ENCODE results near the gene PTAFR.

The PTAFR gene

DNA sequence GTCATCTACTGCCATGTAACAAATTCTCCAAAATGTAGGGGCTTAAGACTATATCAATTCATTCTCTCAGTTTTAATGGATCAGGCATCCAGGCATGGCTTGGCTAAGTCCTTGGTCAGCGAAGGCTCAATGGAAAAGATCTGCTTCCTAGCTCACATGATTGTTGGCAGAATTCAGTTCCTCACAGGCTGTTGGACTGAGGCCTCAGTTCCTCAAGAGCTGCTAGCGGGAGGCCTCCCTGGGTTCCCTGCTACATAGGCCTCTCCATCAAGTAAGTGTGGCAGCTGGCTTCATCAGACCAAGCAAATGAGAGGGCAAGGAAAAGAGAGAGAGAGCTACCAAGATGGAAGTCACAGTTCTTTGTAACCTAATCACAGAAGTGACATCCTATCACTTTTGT is 68.5 kb downstream of the PTAFR start:
- TF ChIP-seq SIN3A (IDR thresholded peaks at IDR 0.05; ENCODE audit: borderline replicate concordance, insufficient read depth, low read length): no peak
- TF ChIP-seq POLR2AphosphoS5 (IDR thresholded peaks at IDR 0.05; ENCODE audit: low read depth, low read length): no peak
- TF ChIP-seq, protein P1, sequence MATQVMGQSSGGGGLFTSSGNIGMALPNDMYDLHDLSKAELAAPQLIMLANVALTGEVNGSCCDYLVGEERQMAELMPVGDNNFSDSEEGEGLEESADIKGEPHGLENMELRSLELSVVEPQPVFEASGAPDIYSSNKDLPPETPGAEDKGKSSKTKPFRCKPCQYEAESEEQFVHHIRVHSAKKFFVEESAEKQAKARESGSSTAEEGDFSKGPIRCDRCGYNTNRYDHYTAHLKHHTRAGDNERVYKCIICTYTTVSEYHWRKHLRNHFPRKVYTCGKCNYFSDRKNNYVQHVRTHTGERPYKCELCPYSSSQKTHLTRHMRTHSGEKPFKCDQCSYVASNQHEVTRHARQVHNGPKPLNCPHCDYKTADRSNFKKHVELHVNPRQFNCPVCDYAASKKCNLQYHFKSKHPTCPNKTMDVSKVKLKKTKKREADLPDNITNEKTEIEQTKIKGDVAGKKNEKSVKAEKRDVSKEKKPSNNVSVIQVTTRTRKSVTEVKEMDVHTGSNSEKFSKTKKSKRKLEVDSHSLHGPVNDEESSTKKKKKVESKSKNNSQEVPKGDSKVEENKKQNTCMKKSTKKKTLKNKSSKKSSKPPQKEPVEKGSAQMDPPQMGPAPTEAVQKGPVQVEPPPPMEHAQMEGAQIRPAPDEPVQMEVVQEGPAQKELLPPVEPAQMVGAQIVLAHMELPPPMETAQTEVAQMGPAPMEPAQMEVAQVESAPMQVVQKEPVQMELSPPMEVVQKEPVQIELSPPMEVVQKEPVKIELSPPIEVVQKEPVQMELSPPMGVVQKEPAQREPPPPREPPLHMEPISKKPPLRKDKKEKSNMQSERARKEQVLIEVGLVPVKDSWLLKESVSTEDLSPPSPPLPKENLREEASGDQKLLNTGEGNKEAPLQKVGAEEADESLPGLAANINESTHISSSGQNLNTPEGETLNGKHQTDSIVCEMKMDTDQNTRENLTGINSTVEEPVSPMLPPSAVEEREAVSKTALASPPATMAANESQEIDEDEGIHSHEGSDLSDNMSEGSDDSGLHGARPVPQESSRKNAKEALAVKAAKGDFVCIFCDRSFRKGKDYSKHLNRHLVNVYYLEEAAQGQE (IDR thresholded peaks at IDR 0.05; ENCODE audit: insufficient read depth in 1 of 2, low read depth in 2 of 2, low read length in 2 of 2): no peak
- TF ChIP-seq FOXP2 (optimal IDR thresholded peaks at IDR 0.05; ENCODE audit: borderline replicate concordance, extremely low read depth, extremely low read length, insufficient read depth): no peak
- no peak for TF ChIP-seq TAF1 (IDR thresholded peaks at IDR 0.05; ENCODE audit: borderline replicate concordance, insufficient read depth, low read length)

DNA sequence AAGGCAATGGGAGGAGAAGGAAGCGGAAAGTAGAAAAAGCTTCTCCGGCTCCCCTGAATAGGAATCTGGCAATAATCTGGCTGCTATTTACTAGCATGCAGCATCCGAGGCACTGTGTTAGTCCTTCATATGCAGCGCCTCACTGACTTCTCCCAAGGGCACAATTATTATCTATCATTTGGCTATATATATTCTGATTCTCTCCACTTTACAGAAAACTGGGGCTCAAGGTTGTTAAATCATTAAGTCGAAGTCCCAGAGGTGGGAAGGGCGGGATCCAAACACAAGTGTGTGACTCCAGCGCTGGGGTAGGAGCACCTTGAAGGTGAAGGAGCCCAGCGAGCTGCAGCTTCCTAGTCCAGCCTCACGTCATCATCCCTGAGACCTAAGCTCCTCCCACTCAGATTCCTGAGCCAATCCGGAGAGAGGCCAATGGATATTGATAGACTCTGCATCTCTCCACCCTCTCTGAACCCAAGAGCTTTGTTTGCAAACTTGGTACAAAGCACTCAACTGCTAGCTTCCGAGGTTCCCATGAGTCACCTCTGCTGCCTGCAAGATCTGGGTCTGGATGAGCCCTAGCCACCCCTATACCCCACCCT is 71.5 kb downstream of the PTAFR start:
- no peak for TF ChIP-seq POLR2AphosphoS5 (IDR thresholded peaks at IDR 0.05; ENCODE audit: low read depth, low read length)

DNA sequence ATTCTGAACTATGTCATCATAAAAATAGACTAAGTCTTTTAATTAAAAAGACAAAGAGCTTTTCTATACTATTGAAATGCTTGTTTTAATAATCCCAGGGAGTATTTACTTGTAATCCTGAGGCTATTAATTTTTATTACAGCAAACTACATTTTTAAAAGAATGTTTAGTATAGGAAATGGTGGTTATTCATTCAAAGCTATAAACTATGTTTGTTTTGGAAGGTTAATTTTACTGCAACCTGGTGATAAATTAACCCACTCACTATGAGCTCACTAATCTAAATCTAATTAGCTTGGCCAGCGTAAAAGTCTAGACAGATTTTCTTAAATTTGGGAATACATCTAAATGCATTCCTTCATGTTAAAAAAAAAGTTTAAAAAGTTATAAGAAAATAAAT is 74.3 kb downstream of the PTAFR start:
- TF ChIP-seq TAF1 (IDR thresholded peaks at IDR 0.05; ENCODE audit: borderline replicate concordance, insufficient read depth, low read length): no peak
- no peak for TF ChIP-seq SIN3A (IDR thresholded peaks at IDR 0.05; ENCODE audit: borderline replicate concordance, insufficient read depth, low read length)
- no peak for TF ChIP-seq FOXP2 (optimal IDR thresholded peaks at IDR 0.05; ENCODE audit: borderline replicate concordance, extremely low read depth, extremely low read length, insufficient read depth)
- TF ChIP-seq, protein P1 (IDR thresholded peaks at IDR 0.05; ENCODE audit: insufficient read depth in 1 of 2, low read depth in 2 of 2, low read length in 2 of 2): no peak
- no peak for TF ChIP-seq POLR2AphosphoS5 (IDR thresholded peaks at IDR 0.05; ENCODE audit: low read depth, low read length)

DNA sequence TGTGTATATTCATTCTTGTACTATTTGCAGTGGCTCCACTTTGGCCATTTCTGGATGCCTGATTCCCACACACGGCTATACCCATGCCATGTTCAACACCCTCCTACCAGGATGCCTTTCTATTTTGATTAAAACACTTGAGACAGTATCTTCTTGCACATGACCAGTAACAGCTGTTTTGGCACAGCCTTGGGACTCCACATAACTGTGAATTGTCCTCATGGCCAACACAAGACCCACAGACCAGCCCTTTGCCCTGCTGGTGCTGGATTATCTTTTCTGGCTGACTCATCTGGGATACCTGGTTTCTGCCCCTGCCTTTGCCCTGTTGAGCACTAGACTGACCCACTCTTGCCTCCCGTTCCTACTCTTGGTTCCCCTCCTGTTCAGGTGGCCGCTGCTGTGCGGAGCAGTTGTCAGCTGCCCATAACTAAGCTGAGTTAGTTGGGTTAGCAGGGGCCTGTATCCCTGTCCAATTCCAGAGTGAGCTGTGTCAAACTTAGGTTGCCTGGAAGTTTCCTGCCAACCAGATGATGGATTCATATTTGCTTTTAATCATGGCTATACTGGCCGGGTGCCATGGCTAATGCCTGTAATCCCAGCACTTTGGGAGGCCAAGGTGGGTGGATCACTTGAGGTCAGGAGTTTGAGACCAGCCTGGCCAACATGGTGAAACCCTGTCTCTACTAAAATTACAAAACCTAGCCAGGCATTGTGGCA is 77.3 kb downstream of the PTAFR start:
- TF ChIP-seq TAF1 (IDR thresholded peaks at IDR 0.05; ENCODE audit: borderline replicate concordance, insufficient read depth, low read length) (no peak), FOXP2 (optimal IDR thresholded peaks at IDR 0.05; ENCODE audit: borderline replicate concordance, extremely low read depth, extremely low read length, insufficient read depth) (no peak), POLR2AphosphoS5 (IDR thresholded peaks at IDR 0.05; ENCODE audit: low read depth, low read length) (no peak), SIN3A (IDR thresholded peaks at IDR 0.05; ENCODE audit: borderline replicate concordance, insufficient read depth, low read length) (no peak)
- TF ChIP-seq, protein P1 (IDR thresholded peaks at IDR 0.05; ENCODE audit: insufficient read depth in 1 of 2, low read depth in 2 of 2, low read length in 2 of 2): no peak
